ENCODE data around the gene GSC2.

DNA sequence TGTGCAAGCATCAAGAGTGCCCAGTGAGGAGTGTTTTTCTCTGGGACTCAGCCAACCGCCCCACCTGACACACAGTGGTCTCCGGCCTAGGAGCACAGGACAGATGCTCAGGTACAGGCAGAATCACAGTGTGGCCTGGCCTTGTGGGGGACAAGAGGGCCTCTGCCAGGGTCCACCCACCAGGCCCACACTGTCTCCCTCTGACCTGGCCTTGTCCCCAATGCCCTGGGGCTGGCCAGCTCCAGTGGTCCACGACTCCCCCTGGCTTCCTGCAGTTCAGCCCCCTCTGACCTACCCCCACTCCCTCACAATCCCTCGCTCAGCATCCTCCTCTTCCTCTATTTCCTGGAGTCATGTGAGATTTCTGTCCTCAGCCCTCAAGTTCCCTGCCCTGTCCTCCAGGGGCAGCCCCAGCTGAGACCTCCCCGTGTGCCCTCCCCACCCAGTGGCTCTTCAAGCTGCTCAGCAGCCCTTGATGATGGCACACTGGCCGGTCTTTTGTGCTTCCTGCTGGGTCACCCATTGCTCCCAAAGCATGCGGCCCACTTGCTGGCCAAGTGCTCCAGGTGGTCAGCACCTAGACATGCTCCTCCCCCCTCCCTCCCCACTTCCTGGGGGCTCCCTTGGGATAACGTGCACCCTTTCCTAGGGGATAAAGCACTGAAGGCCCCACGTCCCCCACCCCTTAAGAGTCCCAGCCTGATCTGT is 17.2 kb downstream of the GSC2 start:
- TF ChIP-seq GATA2 (IDR thresholded peaks at IDR 0.05; ENCODE audit: low read depth, low read length) = no peak
- TF ChIP-seq GATA3 (IDR thresholded peaks at IDR 0.05; ENCODE audit: low read depth, low read length) = no peak

All from SH-SY5Y (cell line).